WTC11 (cell line): ENCODE results near the gene EPHX1. TPM values are rescaled to one million over a fixed set of nuclear protein-coding genes. Genes with fewer than 3 reads are reported as not detected.
A peak's percentile ranks its signal among the peaks of the same experiment; 100 is the strongest.

Experiments
- ATAC-seq: fragments of 200-7000 bp; cut with Tn5 transposase; 2 replicates; pipeline ENCODE4 v1.10.0; 2021; ENCODE audit warnings: mild to moderate bottlenecking, moderate library complexity
- CTCF ChIA-PET: fragments of 300-600 bp; sonication (Branson Sonifier 250); formaldehyde crosslinking; loops from one replicate; lab custom pipeline; 2021; ENCODE audit warnings: antibody characterized with exemption; lab: Charles Lee
- POLR2A ChIA-PET: fragments of 350-600 bp; sonication (Branson Sonifier 250); formaldehyde crosslinking; loops from one replicate; lab custom pipeline; 2021; ENCODE audit warnings: antibody characterized with exemption; lab: Charles Lee
- DNase-seq: peaks from one replicate; pipeline ENCODE4 v3.0.0; 2021; ENCODE audit warnings: low spot score
- H3K27ac Mint-ChIP-seq: 2 replicates; pipeline ENCODE4 v1.8.0; 2021; ENCODE audit warnings: mixed read lengths
- H3K27me3 Mint-ChIP-seq: 2 replicates; pipeline ENCODE4 v1.8.0; 2021; ENCODE audit warnings: low read depth, mild to moderate bottlenecking, moderate library complexity, mixed read lengths
- H3K36me3 Mint-ChIP-seq: 2 replicates; pipeline ENCODE4 v1.8.0; 2021; ENCODE audit warnings: mixed read lengths
- H3K4me1 Mint-ChIP-seq: 2 replicates; pipeline ENCODE4 v1.8.0; 2022; ENCODE audit warnings: mixed read lengths
- H3K4me3 Mint-ChIP-seq: 2 replicates; pipeline ENCODE4 v1.8.0; 2021; ENCODE audit warnings: mild to moderate bottlenecking, moderate library complexity, mixed read lengths
- H3K9me3 Mint-ChIP-seq: 2 replicates; pipeline ENCODE4 v1.8.0; 2021; ENCODE audit warnings: mixed read lengths
- CREB1 ChIP-seq: sonication (generic); formaldehyde crosslinking; IDR thresholded peaks from 2 replicates; pipeline ENCODE4 v1.8.0; 2023; ENCODE audit warnings: mild to moderate bottlenecking, missing genetic modification reagents
- CREM ChIP-seq: sonication (generic); formaldehyde crosslinking; IDR thresholded peaks from 2 replicates; pipeline ENCODE4 v1.8.1; 2022; ENCODE audit warnings: mild to moderate bottlenecking, missing genetic modification reagents, moderate library complexity
- GRHL2 ChIP-seq: fragments of 250-450 bp; sonication (Bioruptor Pico); IDR thresholded peaks from 2 replicates; pipeline ENCODE4 v1.8.0; 2022; ENCODE audit warnings: mild to moderate bottlenecking, moderate library complexity; ENCODE audit not compliant: insufficient replicate concordance, severe bottlenecking
- JAZF1 ChIP-seq: fragments of 250-450 bp; sonication (Bioruptor Pico); IDR thresholded peaks from 2 replicates; pipeline ENCODE4 v1.9.0; 2021; ENCODE audit warnings: moderate library complexity, mild to moderate bottlenecking, inconsistent platforms
- JUN ChIP-seq: sonication (generic); formaldehyde crosslinking; IDR thresholded peaks from 2 replicates; pipeline ENCODE4 v1.8.0; 2023; ENCODE audit warnings: mild to moderate bottlenecking, missing genetic modification reagents
- NR1H2 ChIP-seq: sonication (generic); formaldehyde crosslinking; IDR thresholded peaks from 2 replicates; pipeline ENCODE4 v1.9.0; 2021; ENCODE audit warnings: mild to moderate bottlenecking, moderate library complexity, missing genetic modification reagents
- SMAD3 ChIP-seq: sonication (generic); formaldehyde crosslinking; IDR thresholded peaks from 2 replicates; pipeline ENCODE4 v1.8.0; 2022; ENCODE audit warnings: missing genetic modification reagents, mild to moderate bottlenecking, borderline replicate concordance
- ZBTB21 ChIP-seq: sonication (generic); formaldehyde crosslinking; IDR thresholded peaks from 2 replicates; pipeline ENCODE4 v1.8.1; 2023; ENCODE audit warnings: mild to moderate bottlenecking, missing genetic modification reagents, borderline replicate concordance
- total RNA-seq: library from RNA; stranded (reverse); gene quantifications from 3 replicates; pipeline ENCODE4 v1.2.3, GENCODE V29; 2021
- TF ChIP-seq, protein P1 (sequence below): sonication (generic); formaldehyde crosslinking; IDR thresholded peaks from 2 replicates; pipeline ENCODE4 v1.8.0; 2023; ENCODE audit warnings: mild to moderate bottlenecking, missing genetic modification reagents
- TF ChIP-seq, protein P2 (sequence below): sonication (generic); formaldehyde crosslinking; IDR thresholded peaks from 2 replicates; pipeline ENCODE4 v1.8.1; 2022; ENCODE audit warnings: missing genetic modification reagents, borderline replicate concordance
- TF ChIP-seq, protein P3 (sequence below): sonication (generic); formaldehyde crosslinking; IDR thresholded peaks from 2 replicates; pipeline ENCODE4 v1.8.0; 2022; ENCODE audit warnings: mild to moderate bottlenecking, missing genetic modification reagents
- TF ChIP-seq, protein P4 (sequence below): sonication (generic); formaldehyde crosslinking; IDR thresholded peaks from 2 replicates; pipeline ENCODE4 v1.8.1; 2022; ENCODE audit warnings: low read depth, mild to moderate bottlenecking, moderate library complexity, missing genetic modification reagents, borderline replicate concordance
- TF ChIP-seq, protein P5 (sequence below): sonication (generic); formaldehyde crosslinking; IDR thresholded peaks from 2 replicates; pipeline ENCODE4 v1.8.0; 2023; ENCODE audit warnings: missing genetic modification reagents

Gene EPHX1
- total RNA-seq, 1 experiment from 2014 or later = 60.9 TPM

DNA sequence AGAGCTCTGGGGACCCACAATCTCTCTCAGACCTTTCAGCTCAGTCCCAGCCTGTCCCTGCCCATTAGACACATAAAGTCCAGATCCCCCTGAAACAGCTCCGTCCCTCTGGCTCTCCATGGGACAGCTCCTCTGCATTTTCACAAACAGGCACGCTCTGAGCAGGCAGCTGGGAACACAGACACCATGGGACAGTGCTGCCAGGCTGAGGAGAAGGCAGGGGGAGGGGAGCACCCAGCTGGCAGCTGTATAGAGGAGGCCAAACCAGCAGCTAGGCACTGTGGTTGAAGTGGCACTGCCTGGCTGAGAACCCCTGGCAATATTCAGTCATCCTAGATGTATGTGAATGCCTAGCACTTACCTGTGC, 70.3 kb downstream of the EPHX1 start (continued):
- TF ChIP-seq, protein P1, sequence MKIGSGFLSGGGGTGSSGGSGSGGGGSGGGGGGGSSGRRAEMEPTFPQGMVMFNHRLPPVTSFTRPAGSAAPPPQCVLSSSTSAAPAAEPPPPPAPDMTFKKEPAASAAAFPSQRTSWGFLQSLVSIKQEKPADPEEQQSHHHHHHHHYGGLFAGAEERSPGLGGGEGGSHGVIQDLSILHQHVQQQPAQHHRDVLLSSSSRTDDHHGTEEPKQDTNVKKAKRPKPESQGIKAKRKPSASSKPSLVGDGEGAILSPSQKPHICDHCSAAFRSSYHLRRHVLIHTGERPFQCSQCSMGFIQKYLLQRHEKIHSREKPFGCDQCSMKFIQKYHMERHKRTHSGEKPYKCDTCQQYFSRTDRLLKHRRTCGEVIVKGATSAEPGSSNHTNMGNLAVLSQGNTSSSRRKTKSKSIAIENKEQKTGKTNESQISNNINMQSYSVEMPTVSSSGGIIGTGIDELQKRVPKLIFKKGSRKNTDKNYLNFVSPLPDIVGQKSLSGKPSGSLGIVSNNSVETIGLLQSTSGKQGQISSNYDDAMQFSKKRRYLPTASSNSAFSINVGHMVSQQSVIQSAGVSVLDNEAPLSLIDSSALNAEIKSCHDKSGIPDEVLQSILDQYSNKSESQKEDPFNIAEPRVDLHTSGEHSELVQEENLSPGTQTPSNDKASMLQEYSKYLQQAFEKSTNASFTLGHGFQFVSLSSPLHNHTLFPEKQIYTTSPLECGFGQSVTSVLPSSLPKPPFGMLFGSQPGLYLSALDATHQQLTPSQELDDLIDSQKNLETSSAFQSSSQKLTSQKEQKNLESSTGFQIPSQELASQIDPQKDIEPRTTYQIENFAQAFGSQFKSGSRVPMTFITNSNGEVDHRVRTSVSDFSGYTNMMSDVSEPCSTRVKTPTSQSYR = no peak
- TF ChIP-seq CREM = no peak

DNA sequence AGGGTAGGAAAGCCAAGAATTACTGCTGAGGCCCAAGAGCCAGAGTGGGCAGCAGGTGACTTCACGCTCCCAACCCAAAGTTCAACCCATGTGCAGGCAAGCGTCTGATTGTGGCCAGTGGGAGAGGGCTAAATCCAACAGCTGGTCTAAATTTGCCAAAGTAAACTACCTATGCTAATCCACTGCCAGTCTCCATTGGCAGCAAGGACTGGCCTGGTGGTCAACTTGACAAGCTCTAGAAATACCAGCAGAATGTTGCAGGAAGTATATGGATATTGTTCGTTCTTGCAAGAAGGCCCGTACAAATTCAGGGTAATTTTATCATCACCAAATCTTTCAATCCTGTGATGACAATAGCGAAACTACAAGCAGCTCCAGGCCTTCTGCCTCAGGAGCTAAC, 70.7 kb downstream of the EPHX1 start:
- no peak for DNase-seq
- POLR2A ChIA-PET = interaction anchor here (1.0 to 1.9 kb wide), 4 partner anchors 8 to 103 kb away, joined by 3 to 9 read pairs (median 3); partner anchors contain the start of genes LEFTY1 and SRP9

DNA sequence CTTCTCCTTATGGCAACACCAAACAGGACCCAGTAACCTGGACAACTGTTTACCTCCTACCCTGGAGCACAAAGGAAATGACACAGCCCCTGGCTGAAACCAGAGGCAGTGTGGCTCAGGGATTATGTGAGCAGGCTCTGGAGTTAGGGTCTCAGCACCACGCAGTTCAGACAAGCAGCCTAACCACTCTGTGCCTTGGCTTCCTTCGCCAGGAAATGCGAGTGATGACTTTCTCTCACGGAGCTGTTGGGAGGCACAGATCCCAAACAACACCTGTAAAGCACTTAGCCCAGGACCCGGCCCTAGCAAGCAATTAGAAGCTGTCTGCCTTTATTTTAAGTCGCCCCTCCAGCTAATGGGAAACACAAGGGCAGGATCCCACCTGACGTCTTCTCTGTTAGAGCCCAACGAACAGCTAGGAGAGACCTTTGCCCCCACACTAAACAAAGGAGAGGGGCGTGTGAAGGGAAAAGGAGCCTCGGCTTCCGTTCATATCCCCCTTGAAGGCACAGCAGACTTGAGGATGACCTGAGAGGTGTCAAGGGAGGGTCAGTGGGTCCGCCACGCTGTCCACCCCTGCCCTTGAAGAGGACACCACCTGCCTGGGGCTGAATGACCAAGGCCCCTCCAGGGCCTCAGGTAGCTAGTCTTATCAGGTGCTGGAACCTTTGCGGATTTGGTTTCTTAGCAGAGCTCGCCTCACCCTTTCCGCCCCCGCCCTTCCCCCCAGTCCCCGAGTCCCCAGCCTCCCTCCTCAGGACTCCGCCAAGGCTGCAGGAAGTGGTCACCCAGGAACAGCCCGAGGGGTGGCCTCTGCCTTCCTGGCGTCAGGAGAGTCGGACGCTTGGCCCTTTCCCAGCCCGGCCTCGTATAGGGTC, 71.4 kb downstream of the EPHX1 start:
- Mint-ChIP-seq H3K4me3 (peak overlapping the region; percentile 77), H3K27me3 (no peaks in the 10 kb centered on the region)
- ATAC-seq = peak; percentile 3
- ChIA-PET POLR2A (interaction anchor here (0.9 to 1.9 kb wide), 9 partner anchors 8 to 181 kb away, joined by 3 to 10 read pairs (median 5); partner anchors contain the start of genes H3-3A, LEFTY1, PYCR2 and SRP9), CTCF (interaction anchor here (0.6 to 7.6 kb wide), 20 partner anchors 10 to 407 kb away, joined by 3 to 94 read pairs (median 4); partner anchors contain the start of genes PYCR2 and SRP9)
- DNase-seq = peak; percentile 34
- TF ChIP-seq GRHL2 (CRISPR knock-in tag) = no peak
- TF ChIP-seq SMAD3 (CRISPR knock-in tag) = 0 out of 2 replicates have a peak, but pooled peaks have one; percentile 50
- TF ChIP-seq, protein P2, sequence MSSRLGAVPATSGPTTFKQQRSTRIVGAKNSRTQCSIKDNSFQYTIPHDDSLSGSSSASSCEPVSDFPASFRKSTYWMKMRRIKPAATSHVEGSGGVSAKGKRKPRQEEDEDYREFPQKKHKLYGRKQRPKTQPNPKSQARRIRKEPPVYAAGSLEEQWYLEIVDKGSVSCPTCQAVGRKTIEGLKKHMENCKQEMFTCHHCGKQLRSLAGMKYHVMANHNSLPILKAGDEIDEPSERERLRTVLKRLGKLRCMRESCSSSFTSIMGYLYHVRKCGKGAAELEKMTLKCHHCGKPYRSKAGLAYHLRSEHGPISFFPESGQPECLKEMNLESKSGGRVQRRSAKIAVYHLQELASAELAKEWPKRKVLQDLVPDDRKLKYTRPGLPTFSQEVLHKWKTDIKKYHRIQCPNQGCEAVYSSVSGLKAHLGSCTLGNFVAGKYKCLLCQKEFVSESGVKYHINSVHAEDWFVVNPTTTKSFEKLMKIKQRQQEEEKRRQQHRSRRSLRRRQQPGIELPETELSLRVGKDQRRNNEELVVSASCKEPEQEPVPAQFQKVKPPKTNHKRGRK (CRISPR knock-in tag) = no peak
- TF ChIP-seq, all 79 proteins: peak for 1
- H3K9me3 Mint-ChIP-seq = no peaks in the 10 kb centered on the region
- H3K36me3 Mint-ChIP-seq = peaks cover 16% of the 10 kb centered on the region
- H3K27ac Mint-ChIP-seq = peak overlapping the region; percentile 85
- peaks cover 51% of the 10 kb centered on the region for H3K4me1 Mint-ChIP-seq

More for the DNA sequence above, 70.7 kb downstream of the EPHX1 start:
- TF ChIP-seq ZBTB21 = no peak
- TF ChIP-seq, protein P3, sequence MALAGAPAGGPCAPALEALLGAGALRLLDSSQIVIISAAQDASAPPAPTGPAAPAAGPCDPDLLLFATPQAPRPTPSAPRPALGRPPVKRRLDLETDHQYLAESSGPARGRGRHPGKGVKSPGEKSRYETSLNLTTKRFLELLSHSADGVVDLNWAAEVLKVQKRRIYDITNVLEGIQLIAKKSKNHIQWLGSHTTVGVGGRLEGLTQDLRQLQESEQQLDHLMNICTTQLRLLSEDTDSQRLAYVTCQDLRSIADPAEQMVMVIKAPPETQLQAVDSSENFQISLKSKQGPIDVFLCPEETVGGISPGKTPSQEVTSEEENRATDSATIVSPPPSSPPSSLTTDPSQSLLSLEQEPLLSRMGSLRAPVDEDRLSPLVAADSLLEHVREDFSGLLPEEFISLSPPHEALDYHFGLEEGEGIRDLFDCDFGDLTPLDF = no peak
- no peak for TF ChIP-seq CREB1 (CRISPR knock-in tag)
- TF ChIP-seq, protein P4, sequence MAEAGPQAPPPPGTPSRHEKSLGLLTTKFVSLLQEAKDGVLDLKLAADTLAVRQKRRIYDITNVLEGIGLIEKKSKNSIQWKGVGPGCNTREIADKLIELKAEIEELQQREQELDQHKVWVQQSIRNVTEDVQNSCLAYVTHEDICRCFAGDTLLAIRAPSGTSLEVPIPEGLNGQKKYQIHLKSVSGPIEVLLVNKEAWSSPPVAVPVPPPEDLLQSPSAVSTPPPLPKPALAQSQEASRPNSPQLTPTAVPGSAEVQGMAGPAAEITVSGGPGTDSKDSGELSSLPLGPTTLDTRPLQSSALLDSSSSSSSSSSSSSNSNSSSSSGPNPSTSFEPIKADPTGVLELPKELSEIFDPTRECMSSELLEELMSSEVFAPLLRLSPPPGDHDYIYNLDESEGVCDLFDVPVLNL (CRISPR knock-in tag) = no peak
- no peak for TF ChIP-seq JUN (CRISPR knock-in tag)
- TF ChIP-seq, protein P5, sequence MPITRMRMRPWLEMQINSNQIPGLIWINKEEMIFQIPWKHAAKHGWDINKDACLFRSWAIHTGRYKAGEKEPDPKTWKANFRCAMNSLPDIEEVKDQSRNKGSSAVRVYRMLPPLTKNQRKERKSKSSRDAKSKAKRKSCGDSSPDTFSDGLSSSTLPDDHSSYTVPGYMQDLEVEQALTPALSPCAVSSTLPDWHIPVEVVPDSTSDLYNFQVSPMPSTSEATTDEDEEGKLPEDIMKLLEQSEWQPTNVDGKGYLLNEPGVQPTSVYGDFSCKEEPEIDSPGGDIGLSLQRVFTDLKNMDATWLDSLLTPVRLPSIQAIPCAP = no peak
- TF ChIP-seq NR1H2 (CRISPR knock-in tag) = no peak
- no peak for TF ChIP-seq JAZF1 (CRISPR knock-in tag)
- no peak for ATAC-seq
- Mint-ChIP-seq H3K4me3 (peak overlapping the region; percentile 77), H3K4me1 (peaks cover 53% of the 10 kb centered on the region), H3K27ac (peak overlapping the region; percentile 85), H3K36me3 (peaks cover 17% of the 10 kb centered on the region), H3K9me3 (no peaks in the 10 kb centered on the region), H3K27me3 (no peaks in the 10 kb centered on the region)
- CTCF ChIA-PET = interaction anchor here (0.6 to 7.6 kb wide), 17 partner anchors 9 to 406 kb away, joined by 3 to 94 read pairs (median 4); partner anchors contain the start of gene SRP9
